ENCODE measurements around the gene BORCS5.

DNA sequence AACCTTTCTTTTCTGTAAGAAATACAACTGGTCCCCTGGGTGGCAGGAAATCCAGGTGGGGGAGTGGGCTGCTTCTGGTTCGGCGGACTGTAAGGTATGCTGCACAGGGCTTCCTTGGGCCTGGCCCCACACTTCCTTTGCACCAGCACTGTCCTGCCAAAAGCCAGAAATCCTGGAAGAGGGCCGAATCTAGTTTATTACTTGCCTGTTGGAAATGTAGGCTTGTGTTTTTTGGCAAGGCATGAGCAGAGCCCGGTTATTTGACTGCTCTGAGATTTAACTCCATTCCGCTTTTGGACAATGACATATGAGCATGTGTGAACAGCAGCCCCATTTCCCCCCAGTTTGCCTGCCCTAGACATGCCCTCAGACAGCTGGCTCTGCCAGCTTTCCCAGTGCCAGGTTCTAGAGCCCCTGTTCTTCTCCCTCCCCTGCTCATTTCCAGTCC lies 86.6 kb downstream of the BORCS5 start:
- TF ChIP-seq, protein P1, sequence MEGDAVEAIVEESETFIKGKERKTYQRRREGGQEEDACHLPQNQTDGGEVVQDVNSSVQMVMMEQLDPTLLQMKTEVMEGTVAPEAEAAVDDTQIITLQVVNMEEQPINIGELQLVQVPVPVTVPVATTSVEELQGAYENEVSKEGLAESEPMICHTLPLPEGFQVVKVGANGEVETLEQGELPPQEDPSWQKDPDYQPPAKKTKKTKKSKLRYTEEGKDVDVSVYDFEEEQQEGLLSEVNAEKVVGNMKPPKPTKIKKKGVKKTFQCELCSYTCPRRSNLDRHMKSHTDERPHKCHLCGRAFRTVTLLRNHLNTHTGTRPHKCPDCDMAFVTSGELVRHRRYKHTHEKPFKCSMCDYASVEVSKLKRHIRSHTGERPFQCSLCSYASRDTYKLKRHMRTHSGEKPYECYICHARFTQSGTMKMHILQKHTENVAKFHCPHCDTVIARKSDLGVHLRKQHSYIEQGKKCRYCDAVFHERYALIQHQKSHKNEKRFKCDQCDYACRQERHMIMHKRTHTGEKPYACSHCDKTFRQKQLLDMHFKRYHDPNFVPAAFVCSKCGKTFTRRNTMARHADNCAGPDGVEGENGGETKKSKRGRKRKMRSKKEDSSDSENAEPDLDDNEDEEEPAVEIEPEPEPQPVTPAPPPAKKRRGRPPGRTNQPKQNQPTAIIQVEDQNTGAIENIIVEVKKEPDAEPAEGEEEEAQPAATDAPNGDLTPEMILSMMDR (IDR thresholded peaks at IDR 0.05), result no peak
- TF ChIP-seq, protein P2, sequence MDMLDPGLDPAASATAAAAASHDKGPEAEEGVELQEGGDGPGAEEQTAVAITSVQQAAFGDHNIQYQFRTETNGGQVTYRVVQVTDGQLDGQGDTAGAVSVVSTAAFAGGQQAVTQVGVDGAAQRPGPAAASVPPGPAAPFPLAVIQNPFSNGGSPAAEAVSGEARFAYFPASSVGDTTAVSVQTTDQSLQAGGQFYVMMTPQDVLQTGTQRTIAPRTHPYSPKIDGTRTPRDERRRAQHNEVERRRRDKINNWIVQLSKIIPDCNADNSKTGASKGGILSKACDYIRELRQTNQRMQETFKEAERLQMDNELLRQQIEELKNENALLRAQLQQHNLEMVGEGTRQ (IDR thresholded peaks at IDR 0.05), result no peak
- TF ChIP-seq, protein P3, sequence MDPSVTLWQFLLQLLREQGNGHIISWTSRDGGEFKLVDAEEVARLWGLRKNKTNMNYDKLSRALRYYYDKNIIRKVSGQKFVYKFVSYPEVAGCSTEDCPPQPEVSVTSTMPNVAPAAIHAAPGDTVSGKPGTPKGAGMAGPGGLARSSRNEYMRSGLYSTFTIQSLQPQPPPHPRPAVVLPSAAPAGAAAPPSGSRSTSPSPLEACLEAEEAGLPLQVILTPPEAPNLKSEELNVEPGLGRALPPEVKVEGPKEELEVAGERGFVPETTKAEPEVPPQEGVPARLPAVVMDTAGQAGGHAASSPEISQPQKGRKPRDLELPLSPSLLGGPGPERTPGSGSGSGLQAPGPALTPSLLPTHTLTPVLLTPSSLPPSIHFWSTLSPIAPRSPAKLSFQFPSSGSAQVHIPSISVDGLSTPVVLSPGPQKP (IDR thresholded peaks at IDR 0.05; ENCODE audit: low read depth, low read length), result no peak
- TF ChIP-seq EP300 (IDR thresholded peaks at IDR 0.05) (no peak), CHD4 (IDR thresholded peaks at IDR 0.05; ENCODE audit: borderline replicate concordance) (no peak), RFX5 (IDR thresholded peaks at IDR 0.05) (no peak), TP53 (CRISPR knock-in tag; IDR thresholded peaks at IDR 0.05) (no peak), RAD21 (conservative IDR thresholded peaks at IDR 0.05 in 1 of 2, IDR thresholded peaks at IDR 0.05 in 1 of 2) (no peak), CHD2 (IDR thresholded peaks at IDR 0.05; ENCODE audit: low read length, partially characterized antibody) (no peak), CBX2 (IDR thresholded peaks at IDR 0.05; ENCODE audit: borderline replicate concordance, low read depth) (no peak), CEBPB (IDR thresholded peaks at IDR 0.05) (no peak)
